Astrocyte (in vitro differentiated cells and primary cell): Measurements from ENCODE around the gene TNP1. TPM values are rescaled to one million over a fixed set of nuclear protein-coding genes. Genes with fewer than 3 reads are reported as not detected.
A peak's percentile ranks its signal among the peaks of the same experiment; 100 is the strongest.

Source experiments
- DNase-seq: peaks from one replicate; pipeline ENCODE4 v3.0.0-alpha.2; 2010; ENCODE audit warnings: low read depth
- FAIRE-seq: peaks from 2 replicates; lab custom pipeline; 2011; peaks lifted over from hg19 to GRCh38; lab: Jason Lieb, UNC
- H2AFZ ChIP-seq: 2 replicates; pipeline ENCODE4 v1.6.0; 2012; ENCODE audit warnings: low read depth, low read length, inconsistent platforms
- H3K27ac ChIP-seq: 2 replicates; pipeline ENCODE4 v1.5.1; 2011; ENCODE audit warnings: low read depth, low read length, inconsistent platforms
- H3K27me3 ChIP-seq: 2 replicates; pipeline ENCODE4 v1.6.0; 2011; ENCODE audit warnings: low read length, inconsistent platforms; ENCODE audit not compliant: insufficient read depth
- H3K36me3 ChIP-seq: 2 replicates; pipeline ENCODE4 v1.5.1; 2011; ENCODE audit warnings: low read length, inconsistent platforms; ENCODE audit not compliant: insufficient read depth
- H3K4me1 ChIP-seq: 2 replicates; pipeline ENCODE4 v1.5.1; 2011; ENCODE audit warnings: low read length, inconsistent platforms; ENCODE audit not compliant: insufficient read depth
- H3K4me2 ChIP-seq: 2 replicates; pipeline ENCODE4 v1.6.0; 2012; ENCODE audit warnings: low read length, inconsistent platforms
- H3K4me3 ChIP-seq: 2 replicates; pipeline ENCODE4 v1.5.1; 2011; ENCODE audit warnings: low read depth, mild to moderate bottlenecking, low read length, inconsistent platforms; ENCODE audit not compliant: insufficient read depth
- H3K79me2 ChIP-seq: 2 replicates; pipeline ENCODE4 v1.6.0; 2012; ENCODE audit warnings: mild to moderate bottlenecking, low read length, inconsistent platforms; ENCODE audit not compliant: insufficient read depth
- H3K9ac ChIP-seq: 2 replicates; pipeline ENCODE4 v1.6.0; 2012; ENCODE audit warnings: mild to moderate bottlenecking, low read length, inconsistent platforms
- H3K9me3 ChIP-seq: 2 replicates; pipeline ENCODE4 v1.5.1; 2012; ENCODE audit warnings: low read depth, mild to moderate bottlenecking, low read length, inconsistent platforms; ENCODE audit not compliant: insufficient read depth
- H4K20me1 ChIP-seq: 2 replicates; pipeline ENCODE4 v1.6.0; 2012; ENCODE audit warnings: low read length, inconsistent platforms; ENCODE audit not compliant: insufficient read depth
- H3K27ac Mint-ChIP-seq: one replicate; pipeline ENCODE4 v1.8.0; 2021; ENCODE audit warnings: mild to moderate bottlenecking, mixed read lengths; ENCODE audit not compliant: unreplicated experiment
- H3K27me3 Mint-ChIP-seq: one replicate; pipeline ENCODE4 v1.8.0; 2021; ENCODE audit warnings: low read depth, mixed read lengths; ENCODE audit not compliant: unreplicated experiment
- H3K36me3 Mint-ChIP-seq: one replicate; pipeline ENCODE4 v1.8.0; 2021; ENCODE audit warnings: low read depth, mixed read lengths; ENCODE audit not compliant: unreplicated experiment
- H3K4me1 Mint-ChIP-seq: one replicate; pipeline ENCODE4 v1.8.0; 2021; ENCODE audit warnings: low read depth, mixed read lengths; ENCODE audit not compliant: unreplicated experiment
- H3K4me3 Mint-ChIP-seq: one replicate; pipeline ENCODE4 v1.8.0; 2021; ENCODE audit warnings: mild to moderate bottlenecking, moderate library complexity, mixed read lengths; ENCODE audit not compliant: unreplicated experiment
- H3K9me3 Mint-ChIP-seq: one replicate; pipeline ENCODE4 v1.8.0; 2021; ENCODE audit warnings: mild to moderate bottlenecking, mixed read lengths; ENCODE audit not compliant: unreplicated experiment
- CTCF ChIP-seq: IDR thresholded peaks from 2 replicates; pipeline ENCODE4 v1.5.1; 2011; ENCODE audit warnings: low read depth, mild to moderate bottlenecking, inconsistent platforms, low read length, moderate library complexity; ENCODE audit not compliant: insufficient read depth
- EZH2 ChIP-seq: IDR thresholded peaks from 2 replicates; pipeline ENCODE4 v1.6.1; 2012; ENCODE audit warnings: mild to moderate bottlenecking, low read length, inconsistent platforms; ENCODE audit not compliant: insufficient read depth
- total RNA-seq: library from RNA; stranded (reverse); gene quantifications from 2 replicates; pipeline ENCODE4 v1.2.1, GENCODE V29; 2021

Gene TNP1
- total RNA-seq, 1 donor from 2014 or later = not detected

GRCh38 chr2:216858312-216858711, 1.6 kb downstream of the TNP1 start:
- H3K27me3 ChIP-seq = no peaks in the 10 kb centered on the region
- no peaks in the 10 kb centered on the region for H3K79me2 ChIP-seq
- H3K9me3 Mint-ChIP-seq = peaks cover 2% of the 10 kb centered on the region
- FAIRE-seq = no peak
- peak overlapping the region; percentile 1 for H3K4me2 ChIP-seq
- no peak overlapping the region for H3K27ac ChIP-seq
- H3K36me3 ChIP-seq = no peaks in the 10 kb centered on the region
- no peaks in the 10 kb centered on the region for H4K20me1 ChIP-seq
- no peak for TF ChIP-seq CTCF
- TF ChIP-seq EZH2 = no peak
- peak overlapping the region; percentile 6 for H3K27ac Mint-ChIP-seq
- no peaks in the 10 kb centered on the region for H3K9me3 ChIP-seq
- H3K4me1 Mint-ChIP-seq = peaks cover 18% of the 10 kb centered on the region
- H2AFZ ChIP-seq = no peak overlapping the region
- no peak for DNase-seq
- H3K9ac ChIP-seq = no peak overlapping the region
- H3K4me3 Mint-ChIP-seq = peak overlapping the region; percentile 23
- H3K4me1 ChIP-seq = peaks cover 21% of the 10 kb centered on the region
- no peaks in the 10 kb centered on the region for H3K36me3 Mint-ChIP-seq
- peaks cover 13% of the 10 kb centered on the region for H3K27me3 Mint-ChIP-seq
- no peak overlapping the region for H3K4me3 ChIP-seq

- DNase-seq = peak; percentile 44
- Mint-ChIP-seq H3K27me3 (peaks cover 10% of the 10 kb centered on the region), H3K4me3 (no peak overlapping the region), H3K36me3 (no peaks in the 10 kb centered on the region), H3K27ac (no peak overlapping the region), H3K4me1 (peaks cover 18% of the 10 kb centered on the region), H3K9me3 (peaks cover 2% of the 10 kb centered on the region)
- Histone ChIP-seq H3K9ac (no peak overlapping the region), H4K20me1 (no peaks in the 10 kb centered on the region), H3K4me2 (peak overlapping the region; percentile 23), H3K4me3 (no peak overlapping the region), H3K27me3 (peaks cover 3% of the 10 kb centered on the region), H3K9me3 (no peaks in the 10 kb centered on the region), H3K79me2 (no peaks in the 10 kb centered on the region), H3K4me1 (peaks cover 21% of the 10 kb centered on the region), H3K27ac (peak overlapping the region; percentile 7), H2AFZ (no peak overlapping the region), H3K36me3 (no peaks in the 10 kb centered on the region)
- TF ChIP-seq EZH2 (no peak), CTCF (no peak)
- peak; percentile 74 for FAIRE-seq
Measured at GRCh38 chr2:216857131-216857550, 2.7 kb downstream of the TNP1 start.

GRCh38 chr2:216856406-216857065, 3.3 kb downstream of the TNP1 start:
- Mint-ChIP-seq H3K4me1 (peaks cover 19% of the 10 kb centered on the region), H3K27ac (no peak overlapping the region), H3K27me3 (peaks cover 10% of the 10 kb centered on the region), H3K4me3 (no peak overlapping the region), H3K36me3 (no peaks in the 10 kb centered on the region), H3K9me3 (peaks cover 2% of the 10 kb centered on the region)
- DNase-seq = no peak
- H3K27ac ChIP-seq = peak overlapping the region; percentile 7
- TF ChIP-seq CTCF (no peak), EZH2 (no peak)
- no peaks in the 10 kb centered on the region for H4K20me1 ChIP-seq
- FAIRE-seq = no peak
- peaks cover 21% of the 10 kb centered on the region for H3K4me1 ChIP-seq
- H3K9me3 ChIP-seq = no peaks in the 10 kb centered on the region
- H3K4me3 ChIP-seq = no peak overlapping the region
- no peaks in the 10 kb centered on the region for H3K79me2 ChIP-seq
- H3K9ac ChIP-seq = no peak overlapping the region
- no peak overlapping the region for H2AFZ ChIP-seq
- H3K27me3 ChIP-seq = peaks cover 3% of the 10 kb centered on the region
- peak overlapping the region; percentile 23 for H3K4me2 ChIP-seq
- H3K36me3 ChIP-seq = no peaks in the 10 kb centered on the region
